Measurements from ENCODE around the gene IL36G.
"Not testable (repeated sequence)": the region's sequence is repeated elsewhere in the genome, so short reads cannot be mapped to it uniquely, and the experiment has no call there.

Gene IL36G

GRCh38 chr2:112977559-112978056, at the start of gene IL36G:
IL36G (plus strand) TSS chr2:112978006; CDS start chr2:112978639, 633 bp downstream.
- FAIRE-seq, result no peak

GRCh38 chr2:112933261-112933660, 44.5 kb upstream of the IL36G start:
- no peak for FAIRE-seq

- FAIRE-seq, result not testable (repeated sequence)
These were observed 43.7 kb upstream of the IL36G start for GRCh38 chr2:112934117-112934516.

- no peak for FAIRE-seq
These were observed 40.9 kb upstream of the IL36G start for GRCh38 chr2:112936927-112937232.

DNA sequence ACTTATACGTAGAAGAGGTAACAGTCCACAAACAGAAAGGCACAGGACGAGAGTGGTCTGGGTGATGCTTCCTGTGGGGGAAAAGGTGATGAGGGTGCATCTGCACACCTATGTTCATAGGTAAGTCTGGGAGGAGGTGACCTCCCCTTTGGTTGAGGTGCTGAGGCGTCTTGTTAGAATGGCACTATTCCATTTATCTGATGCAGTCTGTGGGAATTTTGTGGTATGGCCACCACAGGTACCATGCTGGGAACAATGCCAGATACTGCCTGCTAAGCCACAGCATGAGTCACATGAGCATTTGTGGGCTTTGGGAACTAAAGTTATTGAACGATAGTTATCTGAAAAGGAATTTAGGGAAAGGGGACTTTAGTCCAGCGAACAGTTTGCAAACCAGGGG, 38.9 kb upstream of the IL36G start:
- no peak for FAIRE-seq

GRCh38 chr2:112939425-112939824, 38.4 kb upstream of the IL36G start:
- FAIRE-seq, result no peak

DNA sequence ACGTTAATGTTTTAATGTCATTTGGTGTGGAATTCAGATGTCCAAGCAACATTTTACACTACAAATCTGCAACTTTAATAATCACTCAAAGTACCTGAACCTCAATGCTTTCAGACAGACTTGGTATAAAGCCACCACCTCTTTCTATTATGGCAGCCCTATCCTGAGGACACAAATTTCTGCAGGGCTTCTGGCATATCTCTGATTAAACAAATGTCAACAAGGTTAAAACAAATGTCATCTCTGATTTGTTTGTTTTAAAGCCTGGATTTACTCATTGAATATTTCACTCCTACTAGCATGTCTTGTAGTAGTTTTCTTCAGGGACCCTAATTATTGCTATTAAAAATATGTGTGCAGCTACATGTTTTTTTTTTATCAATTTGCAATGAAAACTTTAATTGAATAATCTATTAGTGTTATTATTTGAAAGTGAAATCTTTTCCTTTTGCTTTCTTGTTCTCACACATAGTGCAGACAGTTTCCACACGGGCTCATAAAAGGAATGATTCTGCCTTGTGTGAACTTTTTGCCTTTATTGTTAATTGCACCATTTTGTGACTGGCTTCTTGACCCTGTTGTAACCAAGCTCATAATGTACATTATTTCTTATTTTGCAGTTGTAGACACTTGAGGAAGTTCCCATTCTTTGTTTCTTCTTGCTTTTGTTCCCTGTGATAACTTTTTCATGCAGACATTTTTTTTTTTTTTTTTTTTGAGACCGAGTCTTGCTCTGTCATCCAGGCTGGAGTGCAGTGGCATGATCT, 36.8 kb upstream of the IL36G start:
- FAIRE-seq, result no peak

DNA sequence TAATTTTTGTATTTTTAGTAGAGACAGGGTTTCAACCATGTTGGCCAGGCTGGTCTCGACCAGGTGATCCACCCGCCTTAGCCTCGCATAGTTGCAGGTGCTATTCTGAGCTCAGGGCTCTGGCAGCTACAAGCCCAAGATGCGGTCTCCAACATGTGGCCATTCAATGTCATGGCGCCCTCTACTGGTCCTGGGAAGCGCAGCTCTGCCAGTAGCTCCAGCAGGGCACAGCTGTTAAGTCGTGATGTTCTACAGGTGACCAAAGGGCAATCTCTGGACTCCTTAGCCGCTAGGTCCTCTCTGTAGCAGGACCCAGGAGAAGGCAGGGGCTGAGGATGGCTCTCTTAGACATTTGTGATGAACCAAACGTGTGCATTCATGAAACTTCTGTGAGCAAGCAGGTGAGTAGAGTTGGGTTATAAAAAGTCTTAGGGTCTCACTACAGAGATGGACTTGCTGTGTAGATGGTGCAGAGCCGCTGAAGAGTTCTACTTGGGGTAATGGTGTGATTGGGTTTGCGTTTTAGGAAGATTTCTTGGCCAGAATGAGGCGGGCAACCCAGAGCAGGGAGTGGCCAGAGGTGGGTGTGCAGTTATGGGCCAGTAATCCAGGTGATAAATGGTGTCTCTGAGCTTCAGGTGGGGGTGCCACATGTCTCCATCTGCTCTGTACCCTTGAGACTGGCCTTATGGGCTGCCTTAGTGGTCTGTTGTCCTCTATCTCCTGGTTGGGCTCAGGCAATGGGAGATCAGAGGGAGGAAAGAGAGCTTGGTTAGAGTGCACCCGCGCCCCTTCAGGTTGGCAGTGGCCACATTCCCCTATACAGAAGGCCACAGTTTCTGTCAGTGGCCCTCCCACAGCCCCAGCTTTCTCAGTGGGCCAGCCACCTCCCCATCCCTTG, 35.8 kb upstream of the IL36G start:
- no peak for FAIRE-seq

DNA sequence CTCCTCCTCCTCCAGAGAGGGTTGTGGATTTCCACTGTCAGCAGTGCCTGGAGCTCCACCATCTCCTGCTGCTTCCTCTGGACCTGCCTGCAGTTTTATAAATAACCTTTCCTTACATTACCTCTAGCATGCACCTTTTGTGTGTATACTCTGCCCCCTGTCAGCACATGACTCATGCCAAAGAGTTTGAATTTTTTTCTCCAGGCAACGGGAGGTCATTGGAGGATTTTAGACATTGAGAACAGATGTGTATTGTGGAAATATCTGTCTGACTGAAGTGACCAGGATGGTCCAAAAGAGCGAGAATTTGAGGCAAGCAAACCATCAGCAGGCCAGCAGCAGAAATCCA, 35.2 kb upstream of the IL36G start:
- FAIRE-seq, result no peak

- no peak for FAIRE-seq
These were observed 32.8 kb upstream of the IL36G start for GRCh38 chr2:112944971-112945370.

GRCh38 chr2:112946086-112946485, 31.7 kb upstream of the IL36G start:
- FAIRE-seq, result no peak

- no peak for FAIRE-seq
These were observed 30.4 kb upstream of the IL36G start for GRCh38 chr2:112947374-112947773.

- FAIRE-seq, result no peak
These were observed 28.4 kb upstream of the IL36G start for GRCh38 chr2:112949456-112949855.

DNA sequence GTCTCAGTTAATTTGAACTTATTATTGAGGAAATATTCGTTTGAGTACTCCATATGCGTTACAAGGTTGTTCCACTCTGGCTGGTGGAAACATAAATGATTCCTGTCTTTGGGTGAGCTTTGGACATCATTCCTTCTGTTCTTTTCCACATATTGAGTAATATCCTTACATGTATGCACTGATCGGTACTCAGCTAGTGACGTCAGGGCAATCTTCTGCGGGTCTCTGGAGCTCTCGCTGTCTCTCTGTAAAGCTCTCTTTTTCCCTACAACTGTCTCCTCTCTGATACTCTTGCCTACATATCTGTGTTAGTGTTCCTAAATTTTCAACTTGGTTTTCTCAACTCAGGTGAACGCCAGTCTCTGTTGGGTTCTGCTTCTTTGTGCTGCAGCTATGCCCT, 23.4 kb upstream of the IL36G start:
- no peak for FAIRE-seq

DNA sequence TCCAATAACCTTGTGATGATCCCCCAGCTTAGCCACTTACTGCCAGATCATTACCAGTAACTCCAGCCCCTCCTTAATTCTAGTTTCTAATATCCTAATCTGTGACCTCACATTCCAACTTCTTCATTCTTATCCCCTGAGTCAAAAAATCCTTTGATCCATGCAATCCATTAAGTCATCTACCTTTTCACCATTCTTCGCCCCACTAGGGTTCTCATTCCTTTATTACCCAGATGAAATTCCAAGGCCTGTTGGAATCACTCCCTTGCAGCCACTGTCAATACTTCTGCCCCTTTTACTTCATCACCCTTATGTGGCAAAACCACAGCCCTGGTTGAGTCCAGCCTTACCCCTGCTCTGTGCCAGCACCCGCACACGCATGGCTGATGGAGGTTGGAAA, 20.3 kb upstream of the IL36G start:
- no peak for FAIRE-seq

GRCh38 chr2:112958428-112959108, 19.2 kb upstream of the IL36G start:
- FAIRE-seq, result no peak

DNA sequence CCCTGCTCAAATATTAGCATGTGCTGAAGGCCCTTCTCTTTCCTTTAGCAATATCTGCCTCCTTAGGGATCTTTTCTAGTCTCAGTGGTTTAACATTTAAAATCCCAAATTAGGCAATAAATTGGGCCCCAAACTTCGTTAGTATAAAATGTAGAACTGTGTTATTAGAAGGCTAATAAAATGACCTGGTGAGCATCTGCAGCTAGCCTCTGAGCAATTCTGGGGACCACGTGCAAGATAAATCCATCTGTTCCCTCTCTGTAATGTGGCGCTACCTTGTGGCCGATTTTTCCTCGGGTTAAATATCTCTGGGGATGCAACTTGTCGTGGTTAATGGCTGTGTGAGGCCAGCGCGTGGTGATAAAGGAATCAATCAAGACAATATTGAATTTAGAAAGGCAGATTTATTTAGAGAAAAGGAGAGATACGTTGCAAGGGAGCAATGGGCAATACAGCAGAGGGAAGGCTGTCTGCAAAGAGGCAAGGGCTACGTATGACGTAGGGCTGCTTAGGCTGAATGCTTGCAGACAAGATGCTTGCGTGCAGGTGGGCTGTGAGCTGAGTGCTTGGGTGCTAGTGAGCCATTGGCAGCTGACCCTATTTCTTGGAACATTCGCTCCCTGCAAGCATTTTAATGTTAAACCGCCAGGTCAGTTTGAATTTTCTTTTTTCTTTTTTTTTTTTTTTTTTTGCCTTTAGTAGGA, 18.5 kb upstream of the IL36G start:
- FAIRE-seq, result no peak

DNA sequence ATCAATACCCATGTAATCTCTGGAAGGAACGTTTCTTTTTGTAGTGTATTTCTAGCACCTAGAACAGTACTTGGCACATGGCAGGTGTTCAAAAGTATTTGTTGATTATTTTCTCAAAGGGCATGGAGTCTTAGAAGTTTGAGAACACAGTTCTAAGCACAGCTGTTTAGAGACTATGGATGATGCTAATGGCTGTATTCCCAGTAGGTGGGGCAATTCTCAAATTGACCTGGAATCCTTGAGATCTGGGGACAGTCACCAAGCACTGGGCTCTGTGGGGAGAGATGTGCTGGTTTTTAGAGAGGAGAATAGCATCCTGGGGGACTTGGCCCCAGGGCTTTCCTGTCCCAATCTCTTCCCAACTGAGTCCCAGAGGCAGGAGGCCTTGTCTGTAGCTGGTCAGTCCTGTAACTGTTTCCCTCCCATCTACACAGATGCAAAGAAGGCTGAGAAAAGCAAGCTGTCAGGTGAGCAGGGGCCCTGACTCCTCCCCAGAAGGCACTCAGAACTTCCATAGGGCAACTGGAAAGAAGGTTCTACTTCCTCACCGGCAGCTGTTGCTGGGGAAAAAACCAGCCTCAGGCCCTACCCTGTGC, 17.5 kb upstream of the IL36G start:
- FAIRE-seq, result no peak

GRCh38 chr2:112962308-112963175, 15.3 kb upstream of the IL36G start:
- no peak for FAIRE-seq

DNA sequence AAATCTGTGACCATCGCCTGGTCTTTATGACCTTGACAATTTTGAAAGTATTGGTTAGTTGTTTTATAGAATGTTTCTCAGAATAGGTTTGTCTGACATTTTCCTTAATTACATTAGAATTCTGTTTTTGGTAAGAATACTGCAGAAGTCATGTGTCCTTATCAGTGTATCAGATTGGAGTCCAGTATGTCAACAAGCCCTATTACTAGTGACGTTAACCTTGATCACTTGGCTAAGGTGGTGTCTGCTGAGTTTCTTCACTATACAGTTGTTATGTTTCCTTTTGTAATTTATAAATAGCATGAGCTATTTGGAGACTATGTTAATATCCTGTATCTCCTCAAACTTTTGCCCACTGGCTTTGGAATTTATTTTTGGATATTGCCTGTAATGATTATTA, 10.8 kb upstream of the IL36G start:
- no peak for FAIRE-seq

DNA sequence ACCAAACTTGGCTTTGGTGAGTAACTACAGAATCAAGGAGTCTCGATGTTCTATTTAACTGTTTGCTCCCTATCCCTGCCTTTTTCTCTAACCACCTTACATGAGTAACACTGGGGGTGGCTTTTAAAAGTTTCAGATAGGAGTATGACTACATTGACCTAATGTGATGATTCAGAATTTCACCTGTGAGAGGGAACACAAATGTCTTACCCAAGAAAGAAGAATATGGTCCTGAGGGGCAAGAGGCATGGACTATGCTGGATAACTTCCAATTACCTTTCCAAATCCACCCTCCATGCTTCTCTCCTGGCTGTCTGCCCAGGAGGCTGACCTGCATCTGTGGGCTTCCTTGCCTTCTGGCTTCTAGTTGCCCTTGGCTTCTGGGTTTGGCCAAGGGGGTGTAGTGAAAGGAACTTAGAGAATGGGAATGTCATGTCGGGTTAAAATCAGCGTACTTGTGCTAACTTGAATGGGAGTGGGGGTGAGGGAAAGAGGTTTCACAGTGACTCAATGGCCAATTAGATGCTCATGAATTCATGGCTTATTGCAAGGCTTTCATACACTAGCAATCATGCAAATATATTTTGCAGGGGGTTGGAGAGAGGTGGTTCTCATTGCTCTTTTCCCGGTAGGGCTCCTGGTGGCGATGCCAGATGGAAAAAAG, 5.3 kb upstream of the IL36G start:
- no peak for FAIRE-seq
